T-helper 17 cell (primary cell): Measurements from ENCODE around the gene ZHX3. TPM values are rescaled to one million over a fixed set of nuclear protein-coding genes. Genes with fewer than 3 reads are reported as not detected.

Experiments
- ATAC-seq: fragments of 150-1000 bp; cut with Tn5 transposase; 2 replicates; pipeline ENCODE4 v1.10.0; 2021; ENCODE audit warnings: mild to moderate bottlenecking, moderate library complexity
- DNase-seq, 3 donors: peaks; one replicate each; pipeline versions ENCODE4 v3.0.0 to v3.0.0-alpha.2; 2020 to 2021
- H3K9me3 ChIP-seq: one replicate; pipeline ENCODE4 v1.7.0; 2013; ENCODE audit warnings: low read length, mild to moderate bottlenecking; ENCODE audit not compliant: control insufficient read depth, poor library complexity, severe bottlenecking
- H3K27ac Mint-ChIP-seq: one replicate; pipeline ENCODE4 v1.8.0; 2022; ENCODE audit warnings: mild to moderate bottlenecking, moderate library complexity, mixed read lengths
- H3K27me3 Mint-ChIP-seq: one replicate; pipeline ENCODE4 v1.8.0; 2022; ENCODE audit warnings: mixed read lengths
- H3K36me3 Mint-ChIP-seq: one replicate; pipeline ENCODE4 v1.8.0; 2022; ENCODE audit warnings: low read depth, mixed read lengths
- H3K4me1 Mint-ChIP-seq: one replicate; pipeline ENCODE4 v1.8.0; 2022; ENCODE audit warnings: mild to moderate bottlenecking, mixed read lengths
- H3K4me3 Mint-ChIP-seq: one replicate; pipeline ENCODE4 v1.8.0; 2022; ENCODE audit warnings: mild to moderate bottlenecking, moderate library complexity, mixed read lengths
- total RNA-seq, 4 donors: library from RNA in 2 of 4; stranded (reverse) in 2 of 4; gene quantifications; one replicate each; pipeline ENCODE4 v1.2.3 and lab custom pipeline; 2022 to 2026

Gene ZHX3
- total RNA-seq, 2 donors from 2014 or later, result 4.1 to 4.9 TPM

GRCh38 chr20:41166201-41167117 lies 151.1 kb downstream of the ZHX3 start:
- Mint-ChIP-seq H3K36me3 (peaks cover 12% of the 10 kb centered on the region), H3K4me3 (no peak overlapping the region), H3K27me3 (no peaks in the 10 kb centered on the region), H3K4me1 (peaks cover 39% of the 10 kb centered on the region), H3K27ac (peak overlapping the region; percentile 87)
- no peak for DNase-seq
- no peaks in the 10 kb centered on the region for H3K9me3 ChIP-seq
- no peak for ATAC-seq

- ATAC-seq, result no peak
- H3K4me3 Mint-ChIP-seq, result no peak overlapping the region
- H3K36me3 Mint-ChIP-seq, result peaks cover 18% of the 10 kb centered on the region
- H3K4me1 Mint-ChIP-seq, result peaks cover 45% of the 10 kb centered on the region
- peak overlapping the region; percentile 87 for H3K27ac Mint-ChIP-seq
- no peak for DNase-seq
- H3K9me3 ChIP-seq, result no peaks in the 10 kb centered on the region
- no peaks in the 10 kb centered on the region for H3K27me3 Mint-ChIP-seq
These were observed 152.3 kb downstream of the ZHX3 start for GRCh38 chr20:41165001-41165882.

GRCh38 chr20:41163821-41164220 lies 153.7 kb downstream of the ZHX3 start:
- no peaks in the 10 kb centered on the region for H3K9me3 ChIP-seq
- peak overlapping the region; percentile 70 for H3K4me3 Mint-ChIP-seq
- no peaks in the 10 kb centered on the region for H3K27me3 Mint-ChIP-seq
- no peak for ATAC-seq
- peaks cover 19% of the 10 kb centered on the region for H3K36me3 Mint-ChIP-seq
- DNase-seq, result no peak
- peak overlapping the region; percentile 49 for H3K27ac Mint-ChIP-seq
- H3K4me1 Mint-ChIP-seq, result peaks cover 56% of the 10 kb centered on the region

- Mint-ChIP-seq H3K4me1 (peaks cover 69% of the 10 kb centered on the region), H3K27ac (peak overlapping the region; percentile 96), H3K4me3 (peak overlapping the region; percentile 79), H3K27me3 (no peaks in the 10 kb centered on the region), H3K36me3 (peaks cover 19% of the 10 kb centered on the region)
- H3K9me3 ChIP-seq, result no peaks in the 10 kb centered on the region
- no peak for DNase-seq
- ATAC-seq, result no peak
These were observed 155.1 kb downstream of the ZHX3 start for GRCh38 chr20:41162396-41162795.

GRCh38 chr20:41161886-41162285 lies 155.6 kb downstream of the ZHX3 start:
- peak overlapping the region; percentile 96 for H3K27ac Mint-ChIP-seq
- peak; percentile 44 for ATAC-seq
- H3K27me3 Mint-ChIP-seq, result no peaks in the 10 kb centered on the region
- no peaks in the 10 kb centered on the region for H3K9me3 ChIP-seq
- peaks cover 70% of the 10 kb centered on the region for H3K4me1 Mint-ChIP-seq
- no peak for DNase-seq
- peak overlapping the region; percentile 79 for H3K4me3 Mint-ChIP-seq
- H3K36me3 Mint-ChIP-seq, result peaks cover 15% of the 10 kb centered on the region

GRCh38 chr20:41160686-41161085 lies 156.8 kb downstream of the ZHX3 start:
- Mint-ChIP-seq H3K27me3 (no peaks in the 10 kb centered on the region), H3K4me1 (peaks cover 77% of the 10 kb centered on the region), H3K36me3 (peaks cover 15% of the 10 kb centered on the region), H3K27ac (peak overlapping the region; percentile 96), H3K4me3 (peak overlapping the region; percentile 78)
- ATAC-seq (no peak), DNase-seq (no peak)
- no peaks in the 10 kb centered on the region for H3K9me3 ChIP-seq

GRCh38 chr20:41159547-41159946 lies 158.0 kb downstream of the ZHX3 start:
- peak overlapping the region; percentile 96 for H3K27ac Mint-ChIP-seq
- no peak for ATAC-seq
- H3K4me3 Mint-ChIP-seq, result peak overlapping the region; percentile 91
- no peaks in the 10 kb centered on the region for H3K9me3 ChIP-seq
- no peaks in the 10 kb centered on the region for H3K27me3 Mint-ChIP-seq
- peaks cover 15% of the 10 kb centered on the region for H3K36me3 Mint-ChIP-seq
- DNase-seq, result no peak
- peaks cover 83% of the 10 kb centered on the region for H3K4me1 Mint-ChIP-seq

GRCh38 chr20:41158082-41158625 lies 159.4 kb downstream of the ZHX3 start:
- Mint-ChIP-seq H3K36me3 (peaks cover 11% of the 10 kb centered on the region), H3K4me3 (peak overlapping the region; percentile 91), H3K4me1 (peaks cover 84% of the 10 kb centered on the region), H3K27ac (peak overlapping the region; percentile 96), H3K27me3 (no peaks in the 10 kb centered on the region)
- no peaks in the 10 kb centered on the region for H3K9me3 ChIP-seq
- DNase-seq, result no peak
- ATAC-seq, result no peak

- Mint-ChIP-seq H3K27me3 (no peaks in the 10 kb centered on the region), H3K4me3 (peak overlapping the region; percentile 59), H3K36me3 (peaks cover 2% of the 10 kb centered on the region), H3K27ac (peak overlapping the region; percentile 96), H3K4me1 (peaks cover 89% of the 10 kb centered on the region)
- no peak for ATAC-seq
- no peak for DNase-seq
- no peaks in the 10 kb centered on the region for H3K9me3 ChIP-seq
These were observed 162.3 kb downstream of the ZHX3 start for GRCh38 chr20:41155261-41155660.

GRCh38 chr20:41154436-41155176 lies 162.9 kb downstream of the ZHX3 start:
- Mint-ChIP-seq H3K27me3 (no peaks in the 10 kb centered on the region), H3K36me3 (no peaks in the 10 kb centered on the region), H3K27ac (peak overlapping the region; percentile 96), H3K4me3 (peak overlapping the region; percentile 59), H3K4me1 (peaks cover 85% of the 10 kb centered on the region)
- ATAC-seq (no peak), DNase-seq (no peak)
- no peaks in the 10 kb centered on the region for H3K9me3 ChIP-seq

- DNase-seq, result no peak
- no peaks in the 10 kb centered on the region for H3K9me3 ChIP-seq
- Mint-ChIP-seq H3K27me3 (no peaks in the 10 kb centered on the region), H3K36me3 (peaks cover 3% of the 10 kb centered on the region), H3K4me3 (peak overlapping the region; percentile 43), H3K4me1 (peaks cover 82% of the 10 kb centered on the region), H3K27ac (peak overlapping the region; percentile 96)
- no peak for ATAC-seq
These were observed 165.3 kb downstream of the ZHX3 start for GRCh38 chr20:41152108-41152757.
